IMR-90 (cell line): ENCODE results near the gene ERC2.

Source experiments
- BHLHE40 ChIP-seq: fragments of 150-350 bp; IDR thresholded peaks from 2 replicates; pipeline ENCODE4 v1.6.1; 2016; ENCODE audit warnings: mild to moderate bottlenecking, low read depth, low read length
- CEBPB ChIP-seq: IDR thresholded peaks from 2 replicates; pipeline ENCODE4 v1.6.1; 2012; ENCODE audit warnings: low read depth, low read length, improper control_type of control experiment
- CHD1 ChIP-seq: IDR thresholded peaks from 2 replicates; pipeline ENCODE4 v1.6.1; 2012; ENCODE audit warnings: low read depth, low read length, improper control_type of control experiment
- CTCF ChIP-seq: conservative IDR thresholded peaks from 2 replicates; pipeline ENCODE4 v1.5.1; 2012; ENCODE audit warnings: mild to moderate bottlenecking, low read depth, low read length, improper control_type of control experiment
- MAFK ChIP-seq: IDR thresholded peaks from 2 replicates; pipeline ENCODE4 v1.6.1; 2012; ENCODE audit warnings: low read depth, low read length, improper control_type of control experiment
- POLR2A ChIP-seq: IDR thresholded peaks from 2 replicates; pipeline ENCODE4 v1.6.1; 2012; ENCODE audit warnings: mild to moderate bottlenecking, low read depth, low read length
- RAD21 ChIP-seq: IDR thresholded peaks from 2 replicates; pipeline ENCODE4 v1.6.1; 2012; ENCODE audit warnings: low read length, improper control_type of control experiment
- RCOR1 ChIP-seq: IDR thresholded peaks from 2 replicates; pipeline ENCODE4 v1.6.1; 2012; ENCODE audit warnings: mild to moderate bottlenecking, low read length, improper control_type of control experiment; ENCODE audit not compliant: insufficient replicate concordance
- SMC3 ChIP-seq: fragments of 150-350 bp; IDR thresholded peaks from 2 replicates; pipeline ENCODE4 v1.6.1; 2016; ENCODE audit warnings: low read depth, mild to moderate bottlenecking, antibody characterized with exemption, low read length, moderate library complexity
- TF ChIP-seq, protein P1 (sequence below): fragments of 150-350 bp; IDR thresholded peaks from 2 replicates; pipeline ENCODE4 v1.6.1; 2017; ENCODE audit warnings: mild to moderate bottlenecking, antibody characterized with exemption, low read length, low read depth

GRCh38 chr3:56314842-56315241, 153.4 kb downstream of the ERC2 start:
- TF ChIP-seq CHD1 (no peak), CEBPB (no peak), CTCF (no peak), SMC3 (no peak), MAFK (no peak), POLR2A (no peak), BHLHE40 (no peak), RAD21 (no peak), RCOR1 (no peak)
- TF ChIP-seq, protein P1, sequence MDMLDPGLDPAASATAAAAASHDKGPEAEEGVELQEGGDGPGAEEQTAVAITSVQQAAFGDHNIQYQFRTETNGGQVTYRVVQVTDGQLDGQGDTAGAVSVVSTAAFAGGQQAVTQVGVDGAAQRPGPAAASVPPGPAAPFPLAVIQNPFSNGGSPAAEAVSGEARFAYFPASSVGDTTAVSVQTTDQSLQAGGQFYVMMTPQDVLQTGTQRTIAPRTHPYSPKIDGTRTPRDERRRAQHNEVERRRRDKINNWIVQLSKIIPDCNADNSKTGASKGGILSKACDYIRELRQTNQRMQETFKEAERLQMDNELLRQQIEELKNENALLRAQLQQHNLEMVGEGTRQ = no peak
